GM23248 (cell line): ENCODE measurements around the gene QKI. TPM values are rescaled to one million over a fixed set of nuclear protein-coding genes. Genes with fewer than 3 reads are reported as not detected.

Experiments used
- DNase-seq: peaks from one replicate; pipeline ENCODE4 v3.0.0-alpha.2; 2015
- H2AFZ ChIP-seq: fragments of 200-600 bp; sonication (generic); 2 replicates; pipeline ENCODE4 v1.6.1; 2016; ENCODE audit warnings: antibody characterized with exemption
- H3F3A ChIP-seq: fragments of 200-600 bp; sonication (generic); 2 replicates; pipeline ENCODE4 v1.6.1; 2016; ENCODE audit warnings: mild to moderate bottlenecking, antibody characterized with exemption, mixed run types; ENCODE audit not compliant: insufficient read depth
- H3K27ac ChIP-seq: fragments of 200-600 bp; sonication (generic); 2 replicates; pipeline ENCODE4 v1.5.1; 2016; ENCODE audit warnings: mild to moderate bottlenecking
- H3K27me3 ChIP-seq: fragments of 200-600 bp; sonication (generic); replicated peaks from 2 replicates; pipeline ENCODE4 v1.6.1; 2016; ENCODE audit warnings: mild to moderate bottlenecking; ENCODE audit not compliant: insufficient read depth
- H3K36me3 ChIP-seq: fragments of 200-600 bp; sonication (generic); 2 replicates; pipeline ENCODE4 v1.6.1; 2016; ENCODE audit warnings: low read depth, mild to moderate bottlenecking
- H3K4me1 ChIP-seq: fragments of 200-600 bp; sonication (generic); 2 replicates; pipeline ENCODE4 v1.6.1; 2016; ENCODE audit warnings: mild to moderate bottlenecking; ENCODE audit not compliant: insufficient read depth
- H3K4me2 ChIP-seq: fragments of 200-600 bp; sonication (generic); one replicate; pipeline ENCODE4 v1.6.1; 2016; ENCODE audit warnings: mild to moderate bottlenecking; ENCODE audit not compliant: unreplicated experiment
- H3K4me3 ChIP-seq: fragments of 200-600 bp; sonication (generic); 2 replicates; pipeline ENCODE4 v1.5.1; 2016; ENCODE audit warnings: mild to moderate bottlenecking
- H3K79me2 ChIP-seq: fragments of 200-600 bp; sonication (generic); 2 replicates; pipeline ENCODE4 v1.6.1; 2016; ENCODE audit warnings: mild to moderate bottlenecking; ENCODE audit not compliant: insufficient read depth
- H3K9ac ChIP-seq: fragments of 200-600 bp; sonication (generic); 2 replicates; pipeline ENCODE4 v1.6.1; 2016; ENCODE audit warnings: mild to moderate bottlenecking
- H3K9me2 ChIP-seq: fragments of 200-600 bp; sonication (generic); 2 replicates; pipeline ENCODE4 v1.6.1; 2016; ENCODE audit warnings: mixed run types, mild to moderate bottlenecking, moderate library complexity; ENCODE audit not compliant: insufficient read depth
- H3K9me3 ChIP-seq: fragments of 200-600 bp; sonication (generic); one replicate; pipeline ENCODE4 v1.6.1; 2017; ENCODE audit warnings: low read depth
- H4K20me1 ChIP-seq: fragments of 200-600 bp; sonication (generic); 2 replicates; pipeline ENCODE4 v1.6.0; 2016; ENCODE audit not compliant: insufficient read depth
- EZH2 ChIP-seq: fragments of 200-600 bp; sonication (generic); IDR thresholded peaks from 2 replicates; pipeline ENCODE4 v1.6.1; 2018; ENCODE audit warnings: antibody characterized with exemption, mild to moderate bottlenecking; ENCODE audit not compliant: insufficient read depth, poor library complexity, severe bottlenecking
- EZH2phosphoT487 ChIP-seq: fragments of 200-600 bp; sonication (generic); IDR thresholded peaks from 2 replicates; pipeline ENCODE4 v1.6.1; 2018; ENCODE audit warnings: antibody characterized with exemption, moderate library complexity, mild to moderate bottlenecking, low read depth; ENCODE audit not compliant: insufficient read depth
- WGBS, 2 experiments: methylation state at CpG; one replicate each; pipeline ENCODE4 v1.1.6; 2015 to 2017; ENCODE audit warnings: low lambda C conversion rate in 2 of 2, low coverage in 1 of 2; ENCODE audit errors: missing lambda C conversion rate in 2 of 2; 5-methylcytosine and 5-hydroxymethylcytosine counted together
- in situ Hi-C: fragments of 300-500 bp; cut with MboI; formaldehyde crosslinking; loops from 2 replicates; pipeline ENCODE4 v1.15.0; 2020
- polyA plus RNA-seq: library from polyadenylated mRNA; unstranded; fragments of >200 nt; fragmentation: Nextera tagmentation; extraction: Ambion mirVana; gene quantifications from 2 replicates; pipeline ENCODE4 v1.2.1, GENCODE V29; 2016
- total RNA-seq: library from RNA; depleted of rRNA; stranded (reverse); fragments of >200 nt; shearing (Covaris generic); gene quantifications from 2 replicates; pipeline ENCODE4 v1.2.3, GENCODE V29; 2014

QKI gene
- total and polyA plus RNA-seq, 2 experiments from 2014 or later: 13.6 to 145 TPM

GRCh38 chr6:163527291-163527690 lies 112.8 kb downstream of the QKI start:
- H3K9ac ChIP-seq: no peak overlapping the region; the same call in 1 of the 2 replicates
- no peaks in the 10 kb centered on the region for H3K36me3 ChIP-seq
- TF ChIP-seq EZH2: no peak
- no peak for TF ChIP-seq EZH2phosphoT487
- no peaks in the 10 kb centered on the region for H3K9me3 ChIP-seq
- peaks cover 7% of the 10 kb centered on the region; the same call in 1 of the 2 replicates for H4K20me1 ChIP-seq
- peaks cover 64% of the 10 kb centered on the region for H3K4me1 ChIP-seq
- peaks cover 62% of the 10 kb centered on the region for H3F3A ChIP-seq
- no peaks in the 10 kb centered on the region for H3K27me3 ChIP-seq
- peaks cover 95% of the 10 kb centered on the region for H3K79me2 ChIP-seq
- peak overlapping the region; percentile 46 for H3K4me2 ChIP-seq
- in situ Hi-C loops: no loop called here
- H3K9me2 ChIP-seq: no peaks in the 10 kb centered on the region
- no peak for DNase-seq
- peak overlapping the region; percentile 29; the same call in 1 of the 2 replicates for H3K27ac ChIP-seq
- H2AFZ ChIP-seq: no peak overlapping the region
- 77 to 85% methylated on average over 3 of the region's 3 CpGs for WGBS, 2 experiments
- peak overlapping the region; percentile 26 for H3K4me3 ChIP-seq

GRCh38 chr6:163529605-163530004 lies 115.1 kb downstream of the QKI start:
- H3K36me3 ChIP-seq: no peaks in the 10 kb centered on the region
- H3K9ac ChIP-seq: peak overlapping the region; percentile 50
- H2AFZ ChIP-seq: no peak overlapping the region
- no peaks in the 10 kb centered on the region for H3K9me3 ChIP-seq
- no peaks in the 10 kb centered on the region for H3K27me3 ChIP-seq
- WGBS, 2 experiments: 0 to 1% methylated on average over 3 of the region's 3 CpGs
- peaks cover 87% of the 10 kb centered on the region for H3K4me1 ChIP-seq
- H4K20me1 ChIP-seq: peaks cover 12% of the 10 kb centered on the region; the same call in 1 of the 2 replicates
- H3K9me2 ChIP-seq: no peaks in the 10 kb centered on the region
- H3K4me3 ChIP-seq: peak overlapping the region; percentile 34
- peak overlapping the region; percentile 78 for H3K4me2 ChIP-seq
- TF ChIP-seq EZH2phosphoT487 (no peak), EZH2 (no peak)
- peak; percentile 93 for DNase-seq
- peaks cover 95% of the 10 kb centered on the region for H3K79me2 ChIP-seq
- peaks cover 68% of the 10 kb centered on the region for H3F3A ChIP-seq
- peak overlapping the region; percentile 73 for H3K27ac ChIP-seq
- in situ Hi-C loops: no loop called here

- peaks cover 95% of the 10 kb centered on the region for H3K79me2 ChIP-seq
- H3K4me2 ChIP-seq: peak overlapping the region; percentile 78
- peaks cover 72% of the 10 kb centered on the region for H3F3A ChIP-seq
- H3K9me2 ChIP-seq: no peaks in the 10 kb centered on the region
- TF ChIP-seq EZH2 (no peak), EZH2phosphoT487 (no peak)
- H3K4me1 ChIP-seq: peaks cover 95% of the 10 kb centered on the region
- peak overlapping the region; percentile 50 for H3K9ac ChIP-seq
- no peaks in the 10 kb centered on the region for H3K36me3 ChIP-seq
- H3K9me3 ChIP-seq: no peaks in the 10 kb centered on the region
- H3K27ac ChIP-seq: peak overlapping the region; percentile 73
- peaks cover 15% of the 10 kb centered on the region; the same call in 1 of the 2 replicates for H4K20me1 ChIP-seq
- H2AFZ ChIP-seq: no peak overlapping the region
- peak overlapping the region; percentile 34 for H3K4me3 ChIP-seq
- in situ Hi-C loops: no loop called here
- no peaks in the 10 kb centered on the region for H3K27me3 ChIP-seq
- DNase-seq: peak; percentile 44
- WGBS, 2 experiments: 72 to 75% methylated on average over 3 of the region's 3 CpGs
Measured at GRCh38 chr6:163530406-163530805, 115.9 kb downstream of the QKI start.

- no peaks in the 10 kb centered on the region for H3K9me2 ChIP-seq
- peak overlapping the region; percentile 78 for H3K4me2 ChIP-seq
- H3K4me3 ChIP-seq: no peak overlapping the region
- peaks cover 14% of the 10 kb centered on the region; the same call in 1 of the 2 replicates for H4K20me1 ChIP-seq
- peaks cover 89% of the 10 kb centered on the region for H3K4me1 ChIP-seq
- peak overlapping the region; percentile 73 for H3K27ac ChIP-seq
- H3K9ac ChIP-seq: peak overlapping the region; percentile 50
- DNase-seq: no peak
- 47 to 52% methylated on average over 2 of the region's 2 CpGs for WGBS, 2 experiments
- H3F3A ChIP-seq: peaks cover 73% of the 10 kb centered on the region
- no peak overlapping the region for H2AFZ ChIP-seq
- no peaks in the 10 kb centered on the region for H3K36me3 ChIP-seq
- H3K79me2 ChIP-seq: peaks cover 95% of the 10 kb centered on the region
- no peaks in the 10 kb centered on the region for H3K9me3 ChIP-seq
- in situ Hi-C loops: no loop called here
- no peaks in the 10 kb centered on the region for H3K27me3 ChIP-seq
- TF ChIP-seq EZH2 (no peak), EZH2phosphoT487 (no peak)
Measured at GRCh38 chr6:163531122-163531521, 116.6 kb downstream of the QKI start.
